NT2/D1 (cell line): ENCODE results near the gene ALG14.

Experiments
- SUZ12 ChIP-seq: IDR thresholded peaks from 2 replicates; pipeline ENCODE4 v1.6.1; 2011; ENCODE audit not compliant: insufficient read length, insufficient read depth; ENCODE audit errors: extremely low read depth
- YY1 ChIP-seq: IDR thresholded peaks from 2 replicates; pipeline ENCODE4 v1.6.1; 2011; ENCODE audit not compliant: insufficient read length, insufficient read depth
- ZNF274 ChIP-seq: IDR thresholded peaks from 2 replicates; pipeline ENCODE4 v1.6.1; 2011; ENCODE audit warnings: mild to moderate bottlenecking, low read depth, low read length

GRCh38 chr1:95113684-95114083, 40.9 kb upstream of the ALG14 start:
- no peak for TF ChIP-seq SUZ12
- TF ChIP-seq ZNF274: no peak
- TF ChIP-seq YY1: no peak
